Measurements from ENCODE around the gene DDX46. TPM values are rescaled to one million over a fixed set of nuclear protein-coding genes. Genes with fewer than 3 reads are reported as not detected.

DDX46 gene
- total and polyA plus RNA-seq, 2 donors (not counting 1 experiment from before 2014, with no cell fraction given), result 15.4 to 80.9 TPM

DNA sequence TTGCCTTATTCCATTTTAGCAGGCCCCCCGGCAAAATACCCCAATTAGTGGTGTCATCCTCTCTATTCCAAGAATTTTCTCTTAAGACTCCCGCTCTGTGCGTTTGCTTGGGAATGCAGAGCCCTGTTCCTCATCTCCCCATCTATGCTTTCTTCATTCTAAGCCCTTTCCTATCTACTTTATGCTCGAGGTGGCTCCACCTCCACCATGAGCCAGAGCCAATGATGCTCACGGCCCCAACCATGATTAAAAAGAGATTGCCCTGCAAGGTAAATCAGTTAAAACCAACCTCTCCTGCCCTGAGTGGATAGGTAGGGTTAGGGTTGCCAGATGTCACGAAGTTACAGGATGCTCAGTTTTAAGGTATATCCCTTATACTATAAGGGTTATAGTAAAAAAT lies 114.9 kb downstream of the DDX46 start:
- POLR2A ChIA-PET, result interaction anchor here (0.6 to 2.3 kb wide), 6 partner anchors 28 to 1822 kb away, joined by 3 to 30 read pairs (median 4); partner anchors contain the start of genes C5orf24, CAMLG, HSPA4 and PCBD2

More for the DNA sequence above, 114.9 kb downstream of the DDX46 start:
- CTCF ChIA-PET, result interaction anchor here (0.8 to 1.7 kb wide), 4 partner anchors 26 to 32 kb away, joined by 4 to 20 read pairs (median 6); partner anchors contain the start of genes C5orf24 and PCBD2
- Histone ChIP-seq H3K27ac (ENCODE audit: low read length in 2 of 2) (peak overlapping the region; percentile 91 to 95), H3K4me1 (ENCODE audit: control insufficient read depth in 2 of 2, insufficient read depth in 2 of 2, low read length in 2 of 2) (peaks cover 22 to 39% of the 10 kb centered on the region in 2 donors), H4K20me1 (ENCODE audit: control insufficient read depth, insufficient read depth, low read length, poor library complexity, severe bottlenecking) (no peaks in the 10 kb centered on the region), H3K27me3 (replicated peaks in 1 of 4; ENCODE audit: control extremely low read depth in 1 of 4, control insufficient read depth in 3 of 4, insufficient read depth in 4 of 4, low read length in 3 of 4) (no peaks in the 10 kb centered on the region), H2AFZ (ENCODE audit: insufficient read depth, low read depth, low read length, poor library complexity, severe bottlenecking) (peak overlapping the region; percentile 100), H3K36me3 (replicated peaks in 1 of 2; ENCODE audit: control extremely low read depth in 1 of 2, control insufficient read depth in 1 of 2, extremely low read depth in 1 of 2, insufficient read depth in 2 of 2, low read length in 1 of 2) (no peaks in the 10 kb centered on the region), H3K79me2 (ENCODE audit: control insufficient read depth, insufficient read depth, low read length) (peaks cover 64% of the 10 kb centered on the region), H3K4me2 (replicated peaks; ENCODE audit: low read depth, low read length, poor library complexity, severe bottlenecking) (peak overlapping the region; percentile 80), H3K4me3 (ENCODE audit: control extremely low read depth in 1 of 5, extremely low read depth in 1 of 5, insufficient read depth in 1 of 5, low read depth in 2 of 5, low read length in 4 of 5) (peak overlapping the region; percentile 78 to 94 (median 88)), H3K9ac (ENCODE audit: low read length) (peak overlapping the region; percentile 91), H3K9me3 (ENCODE audit: control extremely low read depth in 1 of 3, control insufficient read depth in 2 of 3, insufficient read depth in 1 of 3, low read length in 2 of 3) (no peaks in the 10 kb centered on the region)
- DNase-seq (no peak), ATAC-seq (ENCODE audit: low read depth) (no peak)
- H3K4me1 Mint-ChIP-seq, result peaks cover 32% of the 10 kb centered on the region
- 93% methylated on average over 3 of the region's 6 CpGs for WGBS (ENCODE audit: insufficient coverage)
- H3K4me3 Mint-ChIP-seq, result peak overlapping the region; percentile 96
- no peaks in the 10 kb centered on the region for H3K27me3 Mint-ChIP-seq
- TF ChIP-seq, protein P1, sequence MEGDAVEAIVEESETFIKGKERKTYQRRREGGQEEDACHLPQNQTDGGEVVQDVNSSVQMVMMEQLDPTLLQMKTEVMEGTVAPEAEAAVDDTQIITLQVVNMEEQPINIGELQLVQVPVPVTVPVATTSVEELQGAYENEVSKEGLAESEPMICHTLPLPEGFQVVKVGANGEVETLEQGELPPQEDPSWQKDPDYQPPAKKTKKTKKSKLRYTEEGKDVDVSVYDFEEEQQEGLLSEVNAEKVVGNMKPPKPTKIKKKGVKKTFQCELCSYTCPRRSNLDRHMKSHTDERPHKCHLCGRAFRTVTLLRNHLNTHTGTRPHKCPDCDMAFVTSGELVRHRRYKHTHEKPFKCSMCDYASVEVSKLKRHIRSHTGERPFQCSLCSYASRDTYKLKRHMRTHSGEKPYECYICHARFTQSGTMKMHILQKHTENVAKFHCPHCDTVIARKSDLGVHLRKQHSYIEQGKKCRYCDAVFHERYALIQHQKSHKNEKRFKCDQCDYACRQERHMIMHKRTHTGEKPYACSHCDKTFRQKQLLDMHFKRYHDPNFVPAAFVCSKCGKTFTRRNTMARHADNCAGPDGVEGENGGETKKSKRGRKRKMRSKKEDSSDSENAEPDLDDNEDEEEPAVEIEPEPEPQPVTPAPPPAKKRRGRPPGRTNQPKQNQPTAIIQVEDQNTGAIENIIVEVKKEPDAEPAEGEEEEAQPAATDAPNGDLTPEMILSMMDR (IDR thresholded peaks at IDR 0.05), result no peak
- no peak for TF ChIP-seq EZH2 (IDR thresholded peaks at IDR 0.05; ENCODE audit: borderline replicate concordance, insufficient read depth, low read depth, low read length, poor library complexity, severe bottlenecking)
- peak overlapping the region; percentile 54 for H3K27ac Mint-ChIP-seq
- no peaks in the 10 kb centered on the region for H3K9me3 Mint-ChIP-seq (ENCODE audit: insufficient read depth)
- intact Hi-C loops (cut with micrococcal nuclease), result no loop called here
